GM18858 (cell line): ENCODE data around the gene RAMACL.
"Not testable (repeated sequence)": the region's sequence is repeated elsewhere in the genome, so short reads cannot be mapped to it uniquely, and the experiment has no call there.

Source experiments
- ATAC-seq: cut with Tn5 transposase; IDR thresholded peaks from one replicate; pipeline ENCODE4 v1.9.1; 2021; ENCODE audit not compliant: unreplicated experiment

RAMACL gene

GRCh38 chr6:166596776-166597507 lies 10.5 kb upstream of the RAMACL start:
- no peak for ATAC-seq

- ATAC-seq: no peak
These were observed 9.5 kb upstream of the RAMACL start for GRCh38 chr6:166595949-166596348.

- no peak for ATAC-seq
These were observed 8.7 kb upstream of the RAMACL start for GRCh38 chr6:166595061-166595780.

DNA sequence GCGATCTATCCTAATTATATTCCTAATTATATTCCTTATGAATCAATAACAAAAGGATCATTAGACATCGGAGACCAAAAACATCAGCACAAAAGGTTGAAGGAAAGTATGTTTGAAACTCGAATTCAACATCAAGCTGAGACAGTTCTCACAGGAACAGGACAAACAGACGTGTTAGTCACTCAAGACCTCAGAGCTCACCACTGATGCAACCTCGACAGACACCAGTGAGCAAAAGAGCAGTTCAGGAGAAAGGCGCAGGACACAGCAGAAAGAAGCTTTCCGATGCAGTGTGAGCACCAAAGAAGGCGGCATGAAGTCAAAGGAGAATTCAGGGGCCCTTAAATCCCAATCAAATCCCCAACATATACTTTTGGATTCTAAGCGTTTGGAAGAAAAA lies 6.3 kb upstream of the RAMACL start:
- ATAC-seq: no peak

DNA sequence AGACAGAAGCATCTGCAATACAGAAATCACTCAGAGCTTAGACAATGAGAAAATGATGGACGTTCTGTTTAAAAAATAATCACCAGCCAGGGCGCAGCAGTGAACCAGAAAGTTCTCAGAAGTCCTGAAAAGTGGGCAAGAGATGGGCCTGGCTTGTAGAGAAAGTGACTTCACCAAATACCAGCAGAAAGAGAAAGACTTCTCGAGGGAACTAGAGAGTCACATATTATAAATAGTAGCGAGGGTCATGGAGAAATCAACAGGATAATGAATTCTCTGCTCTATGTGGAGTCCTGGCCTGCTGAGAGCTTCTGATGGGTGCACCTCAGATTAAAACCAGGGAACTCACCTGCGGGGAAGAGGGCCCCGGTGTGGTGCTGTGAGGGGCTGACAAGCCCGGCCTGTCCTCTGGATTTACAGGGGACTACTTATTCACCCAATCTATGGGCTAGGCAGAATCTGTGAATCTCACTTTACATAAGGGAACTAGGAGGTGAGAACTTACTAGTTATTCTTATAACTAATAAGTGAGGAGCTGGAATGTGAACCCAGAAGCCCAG lies 5.6 kb upstream of the RAMACL start:
- no peak for ATAC-seq

GRCh38 chr6:166591026-166591425 lies 4.5 kb upstream of the RAMACL start:
- ATAC-seq: no peak

GRCh38 chr6:166589786-166590574 lies 3.5 kb upstream of the RAMACL start:
- ATAC-seq: no peak

GRCh38 chr6:166589337-166589731 lies 2.9 kb upstream of the RAMACL start:
- no peak for ATAC-seq

DNA sequence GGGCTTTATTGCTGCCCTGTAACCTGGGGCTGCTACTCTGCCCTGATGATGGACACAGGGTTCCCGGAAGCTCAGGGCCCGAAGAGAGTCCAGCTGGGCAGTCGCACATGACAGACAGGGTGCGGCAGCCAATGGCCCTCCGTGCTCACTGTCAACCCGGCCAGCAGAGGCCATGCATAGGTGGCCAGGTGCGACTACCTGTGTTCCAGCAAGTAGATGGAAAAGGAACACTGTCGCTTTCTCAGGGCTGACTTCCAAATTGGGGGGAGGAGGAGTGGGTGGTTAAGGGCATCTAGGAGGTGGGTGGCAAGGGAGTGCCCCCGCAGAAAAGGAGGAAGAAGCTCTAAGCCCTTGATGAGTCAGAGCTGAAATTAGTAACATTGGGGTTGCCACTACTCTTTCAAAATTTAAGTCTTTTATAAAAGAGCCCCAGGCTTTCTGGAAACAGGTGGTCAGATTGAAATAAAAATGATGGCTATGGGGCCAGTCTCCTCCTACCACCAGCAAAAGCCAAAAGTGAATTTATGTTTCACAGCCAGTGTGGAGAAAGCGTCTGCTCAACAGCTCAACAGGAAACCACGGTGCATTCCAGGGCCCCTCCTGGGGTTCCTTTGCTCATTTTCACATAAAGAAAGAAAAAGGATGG lies 2.3 kb upstream of the RAMACL start:
- no peak for ATAC-seq

- ATAC-seq: peak; percentile 71
These were observed 1.3 kb upstream of the RAMACL start for GRCh38 chr6:166587631-166588413.

- no peak for ATAC-seq
These were observed 1.5 kb downstream of the RAMACL start for GRCh38 chr6:166584853-166585429.

GRCh38 chr6:166584155-166584554 lies 2.3 kb downstream of the RAMACL start:
- ATAC-seq: no peak

DNA sequence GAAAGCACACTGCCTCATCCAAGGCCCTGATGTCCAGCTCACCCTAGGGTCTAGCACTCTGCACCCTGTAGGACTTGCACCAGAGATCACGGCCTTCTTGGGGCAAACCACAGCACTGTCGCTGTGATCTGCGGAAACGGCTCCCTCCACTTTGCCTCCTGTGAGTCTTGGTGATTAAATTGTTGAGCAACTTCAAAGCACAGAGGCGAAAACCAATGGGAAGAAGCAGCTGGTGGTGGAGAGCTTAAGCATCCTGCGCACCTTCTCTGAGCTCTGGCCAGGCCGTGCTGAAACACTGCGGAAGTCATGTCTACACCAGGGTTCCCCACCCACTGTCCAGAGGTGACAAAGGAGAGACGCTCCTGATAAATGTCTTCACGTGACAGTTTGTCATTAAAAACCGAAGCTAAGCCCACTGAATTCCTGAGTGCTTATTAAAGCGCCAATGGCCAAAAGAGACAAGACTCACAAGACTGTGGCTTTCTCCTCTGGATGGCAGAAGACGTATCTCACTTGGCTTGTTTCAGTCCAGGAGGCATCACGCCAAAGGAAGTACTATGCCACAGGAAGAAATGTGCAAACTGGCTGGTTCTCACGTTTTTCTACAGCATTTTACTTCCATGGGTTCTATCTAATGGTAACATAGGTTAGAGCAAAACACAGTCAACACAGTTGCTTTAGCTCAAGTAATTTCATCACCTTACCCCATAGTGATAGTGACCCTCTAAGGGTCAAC lies 3.1 kb downstream of the RAMACL start:
- ATAC-seq: no peak

GRCh38 chr6:166582258-166582657 lies 4.2 kb downstream of the RAMACL start:
- no peak for ATAC-seq

- not testable (repeated sequence) for ATAC-seq
These were observed 4.7 kb downstream of the RAMACL start for GRCh38 chr6:166581801-166582200.

DNA sequence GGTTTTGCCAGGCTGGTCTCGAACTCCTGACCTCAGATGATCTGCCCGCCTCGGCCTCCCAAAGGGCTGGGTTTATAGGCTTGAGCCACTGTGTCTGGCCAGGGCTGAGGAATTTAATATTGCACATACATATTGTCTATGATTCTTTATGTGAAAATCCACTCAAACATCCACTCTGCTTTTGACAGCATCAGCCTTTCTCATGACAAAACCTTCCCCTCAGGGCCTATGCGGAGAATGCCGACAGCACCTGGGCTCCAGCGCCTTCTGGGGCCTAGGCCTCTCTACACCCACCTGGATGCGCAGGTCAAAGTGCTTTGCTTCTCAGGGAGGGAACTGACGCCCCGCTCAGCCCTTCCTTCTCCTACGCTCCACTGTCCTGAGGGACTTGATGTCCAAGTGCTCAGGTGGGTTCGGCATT lies 5.4 kb downstream of the RAMACL start:
- ATAC-seq: no peak

DNA sequence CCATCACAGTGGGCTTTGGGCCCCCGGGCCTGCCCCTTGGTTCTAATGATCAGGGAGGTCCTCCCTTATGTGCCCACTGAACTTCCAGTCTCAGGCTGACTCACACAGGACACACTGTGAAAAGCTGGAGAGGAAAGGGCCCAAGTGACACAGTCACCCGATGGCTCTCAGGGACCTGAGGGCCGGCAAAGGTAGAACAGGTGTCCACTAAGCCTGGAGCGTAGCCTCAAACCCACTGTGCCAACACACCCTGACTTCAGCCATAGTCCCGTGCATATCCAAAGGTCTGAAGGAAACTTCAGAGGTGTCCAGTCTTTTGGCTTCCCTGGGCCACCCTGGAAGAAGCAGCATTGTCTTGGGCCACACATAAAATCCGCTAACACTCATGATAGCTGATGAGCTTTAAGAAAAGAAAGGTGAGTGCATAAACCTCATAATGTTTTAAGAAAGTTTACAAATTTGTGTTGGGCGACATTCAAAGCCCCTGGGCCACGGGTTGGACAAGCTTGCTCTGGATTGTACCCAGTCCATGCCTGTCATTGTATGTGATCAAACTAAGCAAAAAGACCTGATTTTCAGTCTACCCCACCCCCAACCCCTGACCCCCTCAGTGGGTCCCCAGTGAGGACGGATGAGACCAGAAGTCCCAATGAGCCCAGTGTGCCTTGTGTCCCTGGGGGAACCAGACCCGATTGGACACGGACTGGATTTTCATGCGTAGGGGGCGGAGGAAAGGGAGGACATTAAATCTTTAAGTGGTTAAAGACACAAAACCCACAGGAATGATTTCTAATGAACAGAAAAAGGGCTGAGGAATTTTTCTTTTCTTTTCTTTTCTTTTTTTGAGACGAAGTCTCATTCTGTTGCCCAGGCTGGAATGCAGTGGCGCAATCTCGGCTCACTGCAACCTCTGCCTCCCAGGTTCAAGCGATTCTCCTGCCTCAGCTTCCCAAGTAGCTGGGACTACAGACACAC lies 6.1 kb downstream of the RAMACL start:
- no peak for ATAC-seq
